Stimulated activated CD8-positive, alpha-beta memory T cell treated with anti-CD3 and anti-CD28 coated beads, Interleukin-12 subunit alpha, Interleukin-12 subunit beta, amount 100 ng/mL, for 1 hour (primary cell): Measurements from ENCODE around the gene PATL2.
"Not testable (repeated sequence)": the region's sequence is repeated elsewhere in the genome, so short reads cannot be mapped to it uniquely, and the experiment has no call there.

Experiments used
- DNase-seq: peaks from one replicate; pipeline ENCODE4 v3.0.0-alpha.2; 2020; ENCODE audit warnings: low read depth

The PATL2 gene

GRCh38 chr15:44647036-44647435, 64.1 kb downstream of the PATL2 start:
- DNase-seq: no peak

- no peak for DNase-seq
These were observed 64.7 kb downstream of the PATL2 start for GRCh38 chr15:44646460-44646859.

GRCh38 chr15:44641651-44642050, 69.5 kb downstream of the PATL2 start:
- no peak for DNase-seq

- no peak for DNase-seq
These were observed 74.1 kb downstream of the PATL2 start for GRCh38 chr15:44636976-44637375.

GRCh38 chr15:44633603-44634002, 77.5 kb downstream of the PATL2 start:
- DNase-seq: no peak

GRCh38 chr15:44625286-44625685, 85.8 kb downstream of the PATL2 start:
- not testable (repeated sequence) for DNase-seq

GRCh38 chr15:44623178-44623577, 87.9 kb downstream of the PATL2 start:
- no peak for DNase-seq

- DNase-seq: no peak
These were observed 91.0 kb downstream of the PATL2 start for GRCh38 chr15:44620081-44620480.

- no peak for DNase-seq
These were observed 94.1 kb downstream of the PATL2 start for GRCh38 chr15:44616974-44617373.
